HepG2 (cell line): ENCODE results near the gene C1orf159. TPM values are rescaled to one million over a fixed set of nuclear protein-coding genes. Genes with fewer than 3 reads are reported as not detected.

ENCODE experiments used
- ATF4 ChIP-seq, 2 experiments: fragments of 450-650 bp in 1 of 2; sonication (generic) in 1 of 2; formaldehyde crosslinking; IDR thresholded peaks; 2 replicates each; pipeline versions ENCODE4 v1.5.0 to v1.8.0; 2020 to 2022; ENCODE audit warnings: mild to moderate bottlenecking in 1 of 2, missing genetic modification reagents in 1 of 2
- CEBPG ChIP-seq: IDR thresholded peaks from 2 replicates; pipeline ENCODE4 v1.6.1; 2016
- CHD4 ChIP-seq: fragments of 200-600 bp; sonication (generic); IDR thresholded peaks from 2 replicates; pipeline ENCODE4 v1.7.0; 2017; ENCODE audit warnings: mild to moderate bottlenecking, low read length, borderline replicate concordance
- FOXA3 ChIP-seq: IDR thresholded peaks from 2 replicates; pipeline ENCODE4 v1.6.1; 2016; ENCODE audit warnings: missing genetic modification reagents, missing compliant biosample characterization
- HOXA9 ChIP-seq: sonication (generic); formaldehyde crosslinking; IDR thresholded peaks from 2 replicates; pipeline ENCODE4 v1.8.1; 2022; ENCODE audit warnings: missing genetic modification reagents, mild to moderate bottlenecking, moderate library complexity, borderline replicate concordance
- IKZF1 ChIP-seq: fragments of 450-650 bp; IDR thresholded peaks from 2 replicates; pipeline ENCODE4 v1.7.1; 2016
- NAIF1 ChIP-seq: sonication (generic); formaldehyde crosslinking; IDR thresholded peaks from 2 replicates; pipeline ENCODE4 v1.5.0; 2020; ENCODE audit warnings: mild to moderate bottlenecking, missing genetic modification reagents, borderline replicate concordance
- SNAPC4 ChIP-seq: sonication (generic); formaldehyde crosslinking; IDR thresholded peaks from 2 replicates; pipeline ENCODE4 v1.4.0; 2020; ENCODE audit warnings: mild to moderate bottlenecking, missing genetic modification reagents
- WIZ ChIP-seq: sonication (generic); formaldehyde crosslinking; IDR thresholded peaks from 2 replicates; pipeline ENCODE4 v1.5.1; 2020; ENCODE audit warnings: mild to moderate bottlenecking, missing genetic modification reagents
- YY1 ChIP-seq: IDR thresholded peaks from 2 replicates; pipeline ENCODE4 v1.6.1; 2011; ENCODE audit warnings: low read length, low read depth, moderate library complexity, mild to moderate bottlenecking; ENCODE audit not compliant: insufficient read depth, insufficient replicate concordance
- ZBTB26 ChIP-seq: IDR thresholded peaks from 2 replicates; pipeline ENCODE4 v1.6.1; 2016; ENCODE audit warnings: missing compliant biosample characterization, missing genetic modification reagents, borderline replicate concordance
- ZBTB33 ChIP-seq: sonication (generic); formaldehyde crosslinking; IDR thresholded peaks from 2 replicates; pipeline ENCODE4 v1.4.0; 2020; ENCODE audit warnings: missing genetic modification reagents
- ZFP90 ChIP-seq: sonication (generic); formaldehyde crosslinking; IDR thresholded peaks from 2 replicates; pipeline ENCODE4 v1.8.0; 2022; ENCODE audit warnings: missing genetic modification reagents, mild to moderate bottlenecking, inconsistent platforms, borderline replicate concordance
- ZNF451 ChIP-seq: sonication (generic); formaldehyde crosslinking; IDR thresholded peaks from 2 replicates; pipeline ENCODE4 v1.5.0; 2020; ENCODE audit warnings: mild to moderate bottlenecking, missing genetic modification reagents
- ZNF556 ChIP-seq: sonication (generic); formaldehyde crosslinking; IDR thresholded peaks from 2 replicates; pipeline ENCODE4 v1.4.0; 2020; ENCODE audit warnings: mild to moderate bottlenecking, missing genetic modification reagents, borderline replicate concordance
- ZNF572 ChIP-seq: sonication (generic); formaldehyde crosslinking; IDR thresholded peaks from 2 replicates; pipeline ENCODE4 v1.5.1; 2020; ENCODE audit warnings: mild to moderate bottlenecking, missing genetic modification reagents
- ZNF713 ChIP-seq: sonication (generic); formaldehyde crosslinking; IDR thresholded peaks from 2 replicates; pipeline ENCODE4 v1.4.0; 2020; ENCODE audit warnings: mild to moderate bottlenecking, missing genetic modification reagents
- polyA plus RNA-seq, 8 experiments: library from polyadenylated mRNA; depleted of rRNA in 3 of 8; stranded (reverse) in 7 of 8; unstranded in 1 of 8; fragments of >200 nt; fragmentation: Illumina TruSeq in 4 of 8; extraction: Trizol in 4 of 8; gene quantifications; 2 replicates each; pipeline versions ENCODE4 v1.2.1 to v1.2.3, GENCODE V29; 2011 to 2016; ENCODE audit warnings: low read depth in 4 of 8, missing spikeins in 1 of 8, mixed read lengths in 1 of 8; ENCODE audit not compliant: insufficient read depth in 1 of 8
- total RNA-seq, 5 experiments: library from RNA; depleted of rRNA; stranded (reverse); fragments of >200 nt; fragmentation: Illumina TruSeq; extraction: Trizol; gene quantifications; 2 replicates each; pipeline ENCODE4 v1.2.3, GENCODE V29; 2016; ENCODE audit warnings: low read depth in 1 of 5

Gene C1orf159
- total and polyA plus RNA-seq, 2 of the 13 experiments (the other 11 are each of a cell fraction or from before 2014, with no cell fraction given), result 3.8 to 6.7 TPM

- TF ChIP-seq ZFP90 (CRISPR knock-in tag) (no peak), ZNF556 (CRISPR knock-in tag) (no peak), ZBTB26 (CRISPR knock-in tag) (no peak), CHD4 (no peak), YY1 (no peak), ZNF451 (no peak), FOXA3 (no peak), NAIF1 (no peak), HOXA9 (CRISPR knock-in tag) (no peak), ZNF572 (no peak), ZBTB33 (CRISPR knock-in tag) (peak; percentile 77; the same call in 1 of the 2 replicates), CEBPG (peak; percentile 37; the same call in 1 of the 2 replicates), WIZ (no peak), IKZF1 (no peak), ATF4 (CRISPR knock-in tag; IDR thresholded peaks at IDR 0.05) (peak in 1 of 2 experiments; percentile 93; a peak in 2 of 4 replicates), SNAPC4 (CRISPR knock-in tag) (no peak), ZNF713 (CRISPR knock-in tag) (no peak)
Measured at GRCh38 chr1:1144122-1144842, 28.4 kb upstream of the C1orf159 start (continued).
